Central memory CD8-positive, alpha-beta T cell (primary cell): Measurements from ENCODE around the gene CTNNA3.

Experiments used
- ATAC-seq: fragments of 150-1000 bp; cut with Tn5 transposase; replicated peaks from 2 replicates; pipeline ENCODE4 v1.10.0; 2022; ENCODE audit warnings: mild to moderate bottlenecking, moderate FRiP score, moderate number of reproducible peaks; ENCODE audit not compliant: poor library complexity, severe bottlenecking; ENCODE audit errors: extremely low read depth
- DNase-seq, 2 donors: peaks; one replicate each; pipeline ENCODE4 v3.0.0; 2021; ENCODE audit warnings: low spot score in 2 of 2
- H3K27ac Mint-ChIP-seq: one replicate; pipeline ENCODE4 v1.8.0; 2022; ENCODE audit warnings: low read depth, mild to moderate bottlenecking, moderate library complexity, mixed read lengths
- H3K27me3 Mint-ChIP-seq: one replicate; pipeline ENCODE4 v1.8.0; 2022; ENCODE audit warnings: mixed read lengths
- H3K36me3 Mint-ChIP-seq: one replicate; pipeline ENCODE4 v1.8.0; 2022; ENCODE audit warnings: mild to moderate bottlenecking, moderate library complexity, mixed read lengths; ENCODE audit not compliant: insufficient read depth
- H3K4me1 Mint-ChIP-seq: one replicate; pipeline ENCODE4 v1.8.0; 2022; ENCODE audit warnings: mixed read lengths
- H3K4me3 Mint-ChIP-seq: one replicate; pipeline ENCODE4 v1.8.0; 2022; ENCODE audit warnings: mild to moderate bottlenecking, moderate library complexity, mixed read lengths
- H3K9me3 Mint-ChIP-seq: one replicate; pipeline ENCODE4 v1.8.0; 2022; ENCODE audit warnings: mixed read lengths

The CTNNA3 gene

DNA sequence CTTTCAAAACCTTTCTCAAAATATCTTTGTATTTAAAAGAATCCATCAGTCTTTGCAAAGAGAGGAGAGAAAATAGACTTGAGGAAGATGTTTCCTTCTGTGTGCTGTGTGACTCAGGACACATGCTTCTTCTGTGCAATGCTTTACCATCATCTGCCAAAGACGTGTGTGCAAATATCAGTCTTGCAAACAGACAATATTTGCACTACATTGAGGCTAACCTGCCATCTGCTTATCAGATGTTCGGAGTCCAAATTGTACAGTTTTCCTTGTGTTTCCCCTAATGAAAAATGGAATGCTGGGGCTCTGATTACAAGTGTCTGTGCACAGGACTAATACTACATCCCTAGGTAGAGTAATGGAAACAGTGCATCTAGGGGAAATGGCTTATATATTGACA is 1123.3 kb downstream of the CTNNA3 start:
- DNase-seq = no peak
- no peak overlapping the region for H3K4me3 Mint-ChIP-seq
- no peaks in the 10 kb centered on the region for H3K27me3 Mint-ChIP-seq
- H3K36me3 Mint-ChIP-seq = no peaks in the 10 kb centered on the region
- peaks cover 9% of the 10 kb centered on the region for H3K9me3 Mint-ChIP-seq
- ATAC-seq = no peak
- no peaks in the 10 kb centered on the region for H3K4me1 Mint-ChIP-seq
- H3K27ac Mint-ChIP-seq = no peak overlapping the region

DNA sequence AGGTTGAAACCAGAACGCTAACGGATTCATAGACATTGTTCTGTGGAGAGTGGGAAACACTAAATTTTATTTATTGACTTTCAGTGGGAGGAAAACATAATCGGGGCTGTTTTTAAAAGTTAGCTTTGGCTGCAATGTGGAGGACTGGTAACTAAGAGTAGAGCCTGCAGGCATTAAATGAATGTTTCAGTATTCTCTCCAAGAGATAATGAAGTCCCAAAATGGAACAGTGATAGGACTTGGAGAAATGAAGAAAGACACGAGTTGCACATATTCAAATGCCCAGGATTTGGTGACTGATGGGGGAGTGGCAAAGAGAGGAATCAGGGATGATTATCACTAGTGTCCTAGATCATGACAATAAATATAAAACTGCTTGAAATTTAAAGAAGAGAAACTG is 1130.0 kb downstream of the CTNNA3 start:
- no peak overlapping the region for H3K4me3 Mint-ChIP-seq
- H3K4me1 Mint-ChIP-seq = no peaks in the 10 kb centered on the region
- peaks cover 30% of the 10 kb centered on the region for H3K9me3 Mint-ChIP-seq
- DNase-seq = no peak
- H3K27me3 Mint-ChIP-seq = no peaks in the 10 kb centered on the region
- no peak for ATAC-seq
- H3K27ac Mint-ChIP-seq = no peak overlapping the region
- H3K36me3 Mint-ChIP-seq = peaks cover 1% of the 10 kb centered on the region

DNA sequence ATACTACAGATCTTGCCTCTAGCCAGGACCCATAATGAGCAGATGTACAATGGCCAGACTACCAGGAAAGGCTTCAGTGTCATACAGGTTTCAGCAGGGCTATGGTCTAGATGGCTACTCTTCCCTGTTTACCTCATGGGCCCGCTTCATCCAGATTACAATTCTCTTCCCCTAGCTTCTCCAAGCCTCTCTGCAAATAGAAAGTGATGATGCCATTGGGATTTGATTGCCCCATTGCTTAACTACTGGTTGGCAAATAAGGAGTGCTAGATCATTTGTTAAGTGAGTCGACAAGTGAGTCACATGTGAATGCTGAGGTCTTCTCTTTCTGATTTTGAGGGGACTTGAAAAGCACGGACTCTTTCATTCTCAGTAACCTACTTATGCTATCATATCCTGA is 1131.7 kb downstream of the CTNNA3 start:
- DNase-seq (no peak), ATAC-seq (no peak)
- Mint-ChIP-seq H3K4me1 (no peaks in the 10 kb centered on the region), H3K9me3 (peaks cover 35% of the 10 kb centered on the region), H3K27ac (no peak overlapping the region), H3K27me3 (no peaks in the 10 kb centered on the region), H3K36me3 (peaks cover 1% of the 10 kb centered on the region), H3K4me3 (no peak overlapping the region)

DNA sequence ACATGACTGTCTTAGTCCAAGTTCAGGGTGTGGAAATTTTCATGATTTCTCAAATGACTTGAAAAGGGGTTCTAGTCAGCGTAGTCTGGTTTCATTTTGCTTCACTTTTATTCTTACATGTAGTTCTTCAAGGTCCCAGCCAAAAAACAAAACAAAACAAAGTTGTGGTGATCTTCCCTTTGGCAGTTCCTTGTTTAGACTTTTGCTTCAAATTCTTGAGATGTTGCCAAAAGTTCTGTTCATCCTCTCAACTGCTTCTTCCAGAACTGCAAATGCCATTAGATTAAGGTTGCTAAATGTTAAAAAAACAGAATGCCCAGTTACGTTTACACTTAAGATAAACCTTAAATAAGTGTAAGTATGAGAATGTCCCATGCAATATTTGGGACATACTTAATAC is 1140.9 kb downstream of the CTNNA3 start:
- ATAC-seq (no peak), DNase-seq (no peak)
- no peak overlapping the region for H3K4me3 Mint-ChIP-seq
- H3K27ac Mint-ChIP-seq = no peak overlapping the region
- no peaks in the 10 kb centered on the region for H3K27me3 Mint-ChIP-seq
- no peaks in the 10 kb centered on the region for H3K36me3 Mint-ChIP-seq
- H3K4me1 Mint-ChIP-seq = no peaks in the 10 kb centered on the region
- peaks cover 11% of the 10 kb centered on the region for H3K9me3 Mint-ChIP-seq

DNA sequence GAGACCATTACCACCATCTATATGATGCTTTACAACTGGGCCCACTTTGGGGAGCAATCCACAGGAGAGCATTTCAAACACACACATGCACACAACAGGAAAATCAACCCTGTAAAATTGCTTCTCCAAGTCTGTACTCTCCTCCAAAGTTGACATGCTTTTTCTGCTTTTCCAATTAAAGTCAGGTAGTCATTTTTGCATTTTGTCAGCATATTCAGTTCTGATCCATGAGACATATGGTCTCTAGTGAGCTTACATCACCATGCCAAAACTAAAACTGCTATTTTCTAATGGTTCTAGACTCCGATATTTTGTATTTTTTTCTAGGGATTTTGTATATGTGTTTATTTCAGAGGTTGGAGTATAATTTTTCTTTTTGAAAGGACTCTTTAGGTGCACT is 1143.7 kb downstream of the CTNNA3 start:
- H3K9me3 Mint-ChIP-seq = peaks cover 6% of the 10 kb centered on the region
- H3K36me3 Mint-ChIP-seq = no peaks in the 10 kb centered on the region
- no peaks in the 10 kb centered on the region for H3K27me3 Mint-ChIP-seq
- DNase-seq = no peak
- no peaks in the 10 kb centered on the region for H3K4me1 Mint-ChIP-seq
- no peak for ATAC-seq
- no peak overlapping the region for H3K27ac Mint-ChIP-seq
- H3K4me3 Mint-ChIP-seq = no peak overlapping the region

DNA sequence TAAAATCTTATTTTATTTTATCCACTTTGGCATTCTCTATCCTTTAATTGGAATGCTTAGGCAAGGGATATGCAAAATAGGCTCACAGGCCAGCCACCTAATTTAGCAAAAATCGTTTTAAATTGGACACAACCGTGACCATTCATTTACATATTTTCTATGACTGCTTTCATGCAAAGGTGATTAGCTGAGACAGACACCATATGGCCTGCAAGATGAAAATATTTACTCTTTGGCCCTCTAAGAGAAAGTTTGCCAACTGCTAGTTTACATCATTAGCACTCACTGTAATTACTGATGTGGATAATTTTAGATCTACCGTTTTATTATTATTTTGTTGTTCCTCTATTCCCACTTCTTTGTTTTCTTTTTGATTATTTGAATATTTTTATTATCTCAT is 1145.6 kb downstream of the CTNNA3 start:
- Mint-ChIP-seq H3K9me3 (peaks cover 12% of the 10 kb centered on the region), H3K27me3 (no peaks in the 10 kb centered on the region), H3K4me1 (no peaks in the 10 kb centered on the region), H3K36me3 (no peaks in the 10 kb centered on the region), H3K27ac (no peak overlapping the region), H3K4me3 (no peak overlapping the region)
- ATAC-seq (no peak), DNase-seq (no peak)

DNA sequence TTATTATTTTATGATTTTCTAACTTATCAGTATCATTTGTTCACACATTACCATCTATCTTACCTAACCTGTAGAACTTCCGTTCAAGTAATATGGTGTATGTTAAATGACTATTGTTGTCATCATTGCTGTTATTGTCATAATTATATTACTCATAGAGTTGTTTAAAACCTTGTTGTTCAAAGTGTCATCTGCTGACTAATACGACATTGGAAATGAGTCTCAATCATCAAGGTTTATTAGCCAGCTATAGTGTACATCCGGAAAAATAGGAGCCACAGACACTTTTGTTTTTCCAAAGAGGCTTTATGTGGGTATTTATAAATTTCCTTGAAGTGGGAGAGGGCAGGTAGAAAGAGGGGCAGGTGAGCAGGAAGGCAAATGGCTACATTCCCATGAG is 1157.1 kb downstream of the CTNNA3 start:
- H3K9me3 Mint-ChIP-seq = peaks cover 22% of the 10 kb centered on the region
- no peaks in the 10 kb centered on the region for H3K4me1 Mint-ChIP-seq
- no peak overlapping the region for H3K4me3 Mint-ChIP-seq
- H3K27ac Mint-ChIP-seq = no peak overlapping the region
- no peaks in the 10 kb centered on the region for H3K27me3 Mint-ChIP-seq
- DNase-seq (no peak), ATAC-seq (no peak)
- no peaks in the 10 kb centered on the region for H3K36me3 Mint-ChIP-seq

DNA sequence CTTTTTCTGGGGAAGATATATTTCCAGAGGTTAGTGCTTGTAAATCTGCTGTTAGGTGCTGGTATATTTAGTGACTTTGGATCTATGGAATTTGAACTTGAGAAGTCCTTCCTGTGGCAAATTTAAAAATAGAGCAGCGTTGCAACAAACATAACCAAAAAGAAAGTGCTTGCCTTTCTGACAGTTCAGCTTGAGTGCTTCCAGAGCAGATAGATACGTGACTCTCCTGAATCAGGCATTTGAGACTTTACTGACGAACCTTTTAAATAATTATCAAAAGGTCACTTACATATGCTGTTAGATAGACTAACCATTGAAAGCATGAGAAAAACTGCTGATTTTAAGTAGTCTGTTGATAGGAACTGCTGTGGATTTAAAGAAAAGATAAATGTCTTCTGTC is 1157.6 kb downstream of the CTNNA3 start:
- no peak overlapping the region for H3K4me3 Mint-ChIP-seq
- ATAC-seq = no peak
- H3K27ac Mint-ChIP-seq = no peak overlapping the region
- H3K9me3 Mint-ChIP-seq = peaks cover 22% of the 10 kb centered on the region
- DNase-seq = no peak
- H3K36me3 Mint-ChIP-seq = no peaks in the 10 kb centered on the region
- no peaks in the 10 kb centered on the region for H3K4me1 Mint-ChIP-seq
- no peaks in the 10 kb centered on the region for H3K27me3 Mint-ChIP-seq

DNA sequence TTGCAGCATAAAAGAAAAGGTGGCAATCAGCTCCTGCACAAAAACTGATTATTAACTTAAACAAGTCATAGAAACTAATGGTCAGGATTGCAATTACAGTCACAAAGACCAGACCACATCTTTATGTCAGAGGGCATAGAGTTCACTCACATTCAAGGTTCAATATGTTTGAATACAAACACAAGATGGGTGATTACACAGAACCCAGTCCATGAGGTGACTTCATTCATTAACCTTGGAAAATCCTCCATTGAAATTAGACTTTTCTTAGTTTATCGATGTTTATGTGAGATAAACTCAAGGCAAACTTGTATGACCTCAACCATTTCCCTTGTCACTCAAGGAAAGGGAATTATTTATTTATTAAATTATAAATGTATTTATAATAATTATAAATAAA is 1158.8 kb downstream of the CTNNA3 start:
- no peak for DNase-seq
- Mint-ChIP-seq H3K4me1 (no peaks in the 10 kb centered on the region), H3K27ac (no peak overlapping the region), H3K36me3 (no peaks in the 10 kb centered on the region), H3K9me3 (peaks cover 30% of the 10 kb centered on the region), H3K27me3 (no peaks in the 10 kb centered on the region), H3K4me3 (no peak overlapping the region)
- ATAC-seq = no peak

DNA sequence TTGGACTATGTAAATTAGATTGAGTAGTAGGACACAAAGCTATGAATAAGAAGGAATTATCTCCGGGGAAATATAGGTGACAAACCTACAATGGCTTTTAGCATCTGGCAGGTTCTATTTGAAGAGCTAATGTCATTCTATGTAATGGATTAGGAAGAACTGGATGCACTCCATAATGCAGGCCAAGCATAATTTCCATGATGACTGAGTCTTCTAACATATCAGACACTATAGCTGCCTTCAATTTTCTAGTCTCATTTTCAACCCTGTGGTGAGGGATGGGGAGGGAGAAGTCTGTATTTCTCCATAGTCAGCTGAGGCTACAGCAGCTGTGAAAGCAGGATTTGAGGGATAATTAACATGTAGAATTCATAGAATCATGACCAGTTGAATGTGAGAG is 1160.6 kb downstream of the CTNNA3 start:
- ATAC-seq (no peak), DNase-seq (no peak)
- no peak overlapping the region for H3K27ac Mint-ChIP-seq
- H3K9me3 Mint-ChIP-seq = peaks cover 25% of the 10 kb centered on the region
- no peak overlapping the region for H3K4me3 Mint-ChIP-seq
- no peaks in the 10 kb centered on the region for H3K27me3 Mint-ChIP-seq
- no peaks in the 10 kb centered on the region for H3K36me3 Mint-ChIP-seq
- no peaks in the 10 kb centered on the region for H3K4me1 Mint-ChIP-seq

DNA sequence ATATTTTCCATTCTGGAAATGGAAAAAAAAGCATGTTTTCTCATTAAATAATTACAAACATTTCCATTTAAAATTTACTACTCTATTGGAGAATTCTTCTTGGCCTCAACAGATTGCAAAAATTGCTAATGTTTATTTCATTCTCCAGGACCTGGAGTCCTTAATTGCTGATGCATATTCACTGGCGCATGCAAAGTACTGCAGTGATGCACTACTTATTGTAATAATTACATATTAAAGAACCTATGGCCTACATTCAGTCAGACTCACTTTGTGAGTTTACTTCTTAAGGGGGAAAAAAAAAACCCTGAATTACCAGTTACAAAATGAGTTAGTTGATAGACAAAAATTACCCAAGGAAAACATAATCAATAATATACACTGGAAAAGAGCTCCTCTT is 1161.1 kb downstream of the CTNNA3 start:
- no peaks in the 10 kb centered on the region for H3K4me1 Mint-ChIP-seq
- no peak overlapping the region for H3K4me3 Mint-ChIP-seq
- no peak for DNase-seq
- no peaks in the 10 kb centered on the region for H3K36me3 Mint-ChIP-seq
- H3K27ac Mint-ChIP-seq = no peak overlapping the region
- no peak for ATAC-seq
- no peaks in the 10 kb centered on the region for H3K27me3 Mint-ChIP-seq
- peaks cover 25% of the 10 kb centered on the region for H3K9me3 Mint-ChIP-seq

DNA sequence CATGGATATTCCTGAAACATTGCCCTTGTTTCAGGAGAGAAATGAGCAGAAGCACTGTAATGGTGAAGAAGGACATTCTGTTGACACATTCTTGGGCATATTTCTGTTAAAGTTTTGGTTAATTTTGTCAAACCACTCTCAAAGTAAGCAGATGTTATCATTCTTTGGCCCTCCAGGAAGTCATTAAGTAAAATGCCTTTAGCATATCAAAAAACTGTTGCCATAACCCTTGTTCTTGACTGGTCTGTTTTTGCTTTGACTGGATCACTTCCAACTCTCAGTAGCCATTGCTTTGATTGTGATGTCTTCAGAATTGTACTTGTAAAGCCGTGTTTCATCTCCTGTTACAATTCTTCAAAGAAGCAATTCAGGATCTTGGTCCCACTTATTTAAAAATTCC is 1174.5 kb downstream of the CTNNA3 start:
- no peaks in the 10 kb centered on the region for H3K4me1 Mint-ChIP-seq
- no peaks in the 10 kb centered on the region for H3K27me3 Mint-ChIP-seq
- H3K36me3 Mint-ChIP-seq = no peaks in the 10 kb centered on the region
- no peak overlapping the region for H3K4me3 Mint-ChIP-seq
- H3K9me3 Mint-ChIP-seq = peaks cover 14% of the 10 kb centered on the region
- no peak for ATAC-seq
- H3K27ac Mint-ChIP-seq = no peak overlapping the region
- no peak for DNase-seq

DNA sequence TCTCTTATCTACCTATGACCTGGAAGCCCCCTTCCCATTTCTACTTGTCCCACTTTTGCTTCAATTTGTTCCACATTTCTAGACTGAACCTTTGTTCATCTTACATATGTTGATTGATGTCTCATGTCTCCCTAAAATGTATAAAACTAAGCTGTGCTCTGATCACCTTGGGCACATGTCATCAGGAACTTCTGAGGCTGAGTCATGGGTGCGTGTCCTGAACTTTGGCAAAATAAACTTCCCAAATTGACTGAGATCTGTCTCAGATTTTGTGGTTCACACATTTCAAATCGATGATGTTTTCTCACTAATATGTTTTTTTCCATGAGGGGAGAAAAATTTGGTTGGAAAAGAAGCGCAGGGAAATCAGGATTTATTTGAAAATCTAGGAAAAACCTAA is 1176.4 kb downstream of the CTNNA3 start:
- H3K4me3 Mint-ChIP-seq = no peak overlapping the region
- H3K4me1 Mint-ChIP-seq = no peaks in the 10 kb centered on the region
- H3K27me3 Mint-ChIP-seq = no peaks in the 10 kb centered on the region
- H3K27ac Mint-ChIP-seq = no peak overlapping the region
- H3K9me3 Mint-ChIP-seq = peaks cover 6% of the 10 kb centered on the region
- DNase-seq (no peak), ATAC-seq (no peak)
- no peaks in the 10 kb centered on the region for H3K36me3 Mint-ChIP-seq

DNA sequence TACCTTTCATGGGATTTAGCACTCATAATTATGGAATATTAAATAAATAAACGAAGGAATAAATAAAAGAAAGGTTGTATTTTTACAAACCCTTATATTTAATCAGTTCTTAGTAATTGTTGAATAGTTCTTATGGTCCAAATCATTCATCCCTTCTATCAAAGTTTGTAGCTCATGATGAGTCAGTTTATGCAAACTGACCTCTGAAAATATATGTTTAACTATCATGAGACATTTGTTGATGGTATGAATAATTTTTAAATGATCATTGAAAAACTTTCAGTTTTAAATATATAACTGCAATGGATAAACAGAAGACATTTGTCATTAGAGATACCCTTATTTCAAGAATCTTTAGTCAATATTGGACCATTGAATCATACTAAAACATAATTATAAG is 1181.3 kb downstream of the CTNNA3 start:
- Mint-ChIP-seq H3K9me3 (peaks cover 6% of the 10 kb centered on the region), H3K27ac (no peak overlapping the region), H3K36me3 (no peaks in the 10 kb centered on the region), H3K4me1 (no peaks in the 10 kb centered on the region), H3K27me3 (no peaks in the 10 kb centered on the region), H3K4me3 (no peak overlapping the region)
- ATAC-seq (no peak), DNase-seq (no peak)
